Kidney (tissue), 14 donors: ENCODE results near the gene SORT1. TPM values are rescaled to one million over a fixed set of nuclear protein-coding genes. Genes with fewer than 3 reads are reported as not detected.

ENCODE experiments used
- DNase-seq, 5 donors: peaks; one replicate each; pipeline ENCODE4 v3.0.0-alpha.2; 2013 to 2020
- FAIRE-seq: peaks from 2 replicates; lab custom pipeline; 2012; peaks lifted over from hg19 to GRCh38; lab: Jason Lieb, UNC
- H3K27ac ChIP-seq, 2 donors: one replicate each; pipeline ENCODE4 v1.7.0; 2013; ENCODE audit warnings: low read depth in 2 of 2, low read length in 2 of 2, inconsistent platforms in 1 of 2
- H3K27me3 ChIP-seq: one replicate; pipeline ENCODE4 v1.7.1; 2013; ENCODE audit warnings: low read length, inconsistent platforms; ENCODE audit not compliant: control insufficient read depth, insufficient read depth
- H3K36me3 ChIP-seq, 3 donors: one replicate each; pipeline versions ENCODE4 v1.7.0 to v1.7.1; 2013; ENCODE audit warnings: low read length in 3 of 3, control low read depth in 1 of 3, inconsistent platforms in 1 of 3; ENCODE audit not compliant: insufficient read depth in 3 of 3, control insufficient read depth in 2 of 3
- H3K4me1 ChIP-seq, 3 donors: one replicate each; pipeline versions ENCODE4 v1.7.0 to v1.7.1; 2013; ENCODE audit warnings: low read length in 3 of 3, inconsistent platforms in 1 of 3, low read depth in 1 of 3; ENCODE audit not compliant: control insufficient read depth in 2 of 3, insufficient read depth in 2 of 3
- H3K4me3 ChIP-seq, 3 donors: one replicate each; pipeline versions ENCODE4 v1.7.0 to v1.8.1; 2013; ENCODE audit warnings: low read length in 3 of 3, control low read depth in 1 of 3, inconsistent platforms in 1 of 3
- H3K9ac ChIP-seq, 3 donors: one replicate each; pipeline versions ENCODE4 v1.7.0 to v1.7.1; 2013; ENCODE audit warnings: low read length in 3 of 3, control low read depth in 1 of 3, inconsistent platforms in 1 of 3
- H3K9me3 ChIP-seq, 3 donors: one replicate each; pipeline versions ENCODE4 v1.7.0 to v1.7.1; 2013; ENCODE audit warnings: low read length in 3 of 3, control low read depth in 1 of 3, inconsistent platforms in 1 of 3; ENCODE audit not compliant: control insufficient read depth in 2 of 3, insufficient read depth in 1 of 3
- CTCF ChIP-seq: IDR thresholded peaks from 3 replicates; pipeline ENCODE4 v1.5.1; 2012; ENCODE audit warnings: mild to moderate bottlenecking, moderate library complexity, borderline replicate concordance; ENCODE audit not compliant: insufficient read depth; ENCODE audit errors: extremely low read depth
- intact Hi-C: fragments of 100-400 bp; cut with DNase I; formaldehyde crosslinking; loops from one replicate; pipeline ENCODE4 v1.11.1; 2022
- polyA plus RNA-seq: library from polyadenylated mRNA; stranded (reverse); fragments of 350-450 nt; fragmentation: Illumina TruSeq; extraction: RNeasy Lipid Tissue Mini Kit (QIAGEN cat#74804); gene quantifications from one replicate; pipeline ENCODE4 v1.2.3, GENCODE V29; 2014; ENCODE audit warnings: low read depth, low replicate concordance; ENCODE audit not compliant: insufficient read depth
- total RNA-seq: library from RNA; stranded (reverse); fragmentation: NEBNext Ultra II Directional; extraction: Animal tissue kit (Norgen Biotek cat#: 25700); gene quantifications from one replicate; pipeline ENCODE4 v1.2.1, GENCODE V29; 2021
- donor health status: control.
- donor health status: control.
- donor health status: control.
- donor health status: control.
- donor health status: control.
- donor health status: DM: yes; HTN: yes; CAD: no.
- donor health status: Normal renal cell carcinoma (clear cell type).

The SORT1 gene
- total and polyA plus RNA-seq, 2 donors from 2014 or later = 33.5 to 169 TPM

- no peaks in the 10 kb centered on the region for H3K9me3 ChIP-seq
- no peak overlapping the region for H3K9ac ChIP-seq
- no peak for TF ChIP-seq CTCF
- peak in 2 of 5 donors; percentile 39 to 57 for DNase-seq
- H3K4me1 ChIP-seq = no peaks in the 10 kb centered on the region
- FAIRE-seq = no peak
- intact Hi-C loops = no loop called here
- H3K4me3 ChIP-seq = no peak overlapping the region
- no peaks in the 10 kb centered on the region for H3K36me3 ChIP-seq
- no peak overlapping the region for H3K27ac ChIP-seq
- H3K27me3 ChIP-seq = no peaks in the 10 kb centered on the region
Measured at GRCh38 chr1:109267743-109268300, 129.9 kb downstream of the SORT1 start.

DNA sequence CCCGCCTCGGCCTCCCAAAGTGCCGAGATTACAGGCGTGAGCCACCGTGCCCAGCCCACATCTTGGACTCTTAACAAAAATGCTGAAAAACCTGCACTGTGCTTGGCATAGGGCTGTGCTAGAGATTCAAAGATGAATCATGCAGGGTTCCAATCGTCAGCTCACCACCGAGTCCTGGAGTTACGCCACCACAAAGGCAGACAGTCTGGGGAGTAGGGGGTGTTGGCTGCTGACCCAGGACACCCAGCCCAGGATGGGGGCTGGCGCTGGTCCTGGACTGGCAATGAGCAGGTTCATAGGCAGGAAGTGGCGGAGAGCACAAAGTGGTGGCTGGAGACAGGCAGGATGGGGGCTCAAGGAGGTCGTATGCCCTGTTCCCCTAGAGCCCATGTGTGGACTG lies 130.8 kb downstream of the SORT1 start:
- DNase-seq (peak in 1 of 5 donors; percentile 53), FAIRE-seq (no peak)
- no peak for TF ChIP-seq CTCF
- Histone ChIP-seq H3K27me3 (no peaks in the 10 kb centered on the region), H3K9ac (no peak overlapping the region), H3K4me1 (no peaks in the 10 kb centered on the region), H3K4me3 (no peak overlapping the region), H3K27ac (no peak overlapping the region), H3K9me3 (no peaks in the 10 kb centered on the region), H3K36me3 (no peaks in the 10 kb centered on the region)
- intact Hi-C loops = no loop called here

DNA sequence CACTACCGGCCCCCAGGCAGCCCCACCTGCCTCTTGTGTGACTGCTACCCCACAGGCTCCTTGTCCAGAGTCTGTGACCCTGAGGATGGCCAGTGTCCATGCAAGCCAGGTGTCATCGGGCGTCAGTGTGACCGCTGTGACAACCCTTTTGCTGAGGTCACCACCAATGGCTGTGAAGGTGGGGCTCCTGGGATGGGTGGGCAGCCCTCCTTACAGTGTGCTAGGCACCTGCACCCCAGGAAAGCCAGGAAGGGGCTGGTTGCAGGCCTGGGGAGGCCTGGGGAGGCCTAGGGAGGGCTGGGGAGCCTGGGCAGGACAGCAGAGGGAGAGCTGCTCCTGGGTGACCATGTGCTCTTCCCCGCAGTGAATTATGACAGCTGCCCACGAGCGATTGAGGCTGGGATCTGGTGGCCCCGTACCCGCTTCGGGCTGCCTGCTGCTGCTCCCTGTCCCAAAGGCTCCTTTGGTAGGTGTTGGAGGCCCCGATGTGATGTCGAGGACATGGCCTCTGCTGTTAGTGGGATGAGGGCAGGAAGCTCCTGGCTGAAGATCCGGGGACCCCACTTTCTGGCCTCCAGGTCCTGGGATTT lies 131.9 kb downstream of the SORT1 start:
- no peaks in the 10 kb centered on the region for H3K4me1 ChIP-seq
- no peaks in the 10 kb centered on the region for H3K9me3 ChIP-seq
- H3K9ac ChIP-seq = no peak overlapping the region
- intact Hi-C loops = no loop called here
- no peak overlapping the region for H3K27ac ChIP-seq
- TF ChIP-seq CTCF = no peak
- no peaks in the 10 kb centered on the region for H3K36me3 ChIP-seq
- DNase-seq (peak in 1 of 5 donors; percentile 65), FAIRE-seq (no peak)
- H3K27me3 ChIP-seq = no peaks in the 10 kb centered on the region
- no peak overlapping the region for H3K4me3 ChIP-seq
